Endothelial cell of umbilical vein (primary cell): ENCODE measurements around the gene ABCA8. TPM values are rescaled to one million over a fixed set of nuclear protein-coding genes. Genes with fewer than 3 reads are reported as not detected.

Experiments used
- BruUV-seq: library from RNA; stranded (reverse); fragments of 400-500 nt; replicated peaks from 2 replicates; lab custom pipeline; 2021; lab: Mats Ljungman, UMichigan
- CTCF ChIA-PET: fragments of 300-600, 350-600 bp; sonication (Branson Sonifier 250); formaldehyde crosslinking; loops from one replicate; lab custom pipeline; 2021; ENCODE audit warnings: antibody characterized with exemption, inconsistent platforms; lab: Charles Lee
- POLR2A ChIA-PET: fragments of 300-600, 350-600 bp; sonication (Branson Sonifier 250); formaldehyde crosslinking; loops from one replicate; lab custom pipeline; 2021; ENCODE audit warnings: antibody characterized with exemption, inconsistent platforms; lab: Charles Lee
- DNase-seq: peaks from one replicate; pipeline ENCODE4 v3.0.0-alpha.2; 2011; ENCODE audit warnings: low read depth, low spot score
- FAIRE-seq: peaks from 2 replicates; lab custom pipeline; 2011; peaks lifted over from hg19 to GRCh38; lab: Jason Lieb, UNC
- H2AFZ ChIP-seq: 2 replicates; pipeline ENCODE4 v1.6.0; 2012; ENCODE audit warnings: low read depth, low read length, control low read depth, inconsistent platforms
- H3K27ac ChIP-seq: 2 replicates; pipeline ENCODE4 v1.5.1; 2011; ENCODE audit warnings: low read depth, mild to moderate bottlenecking, control low read depth, low read length, moderate library complexity; ENCODE audit not compliant: insufficient read depth
- H3K27me3 ChIP-seq, 2 experiments: 2 replicates each; pipeline versions ENCODE4 v1.6.0 to v1.6.1; 2011; ENCODE audit warnings: low read length in 2 of 2, mixed read lengths in 1 of 2; ENCODE audit not compliant: control insufficient read depth in 2 of 2, insufficient read depth in 2 of 2
- H3K36me3 ChIP-seq, 2 experiments: 2 replicates in 1 of 2; 3 replicates in 1 of 2; pipeline ENCODE4 v1.5.1; 2011; ENCODE audit warnings: low read length in 2 of 2, mild to moderate bottlenecking in 1 of 2, moderate library complexity in 1 of 2; ENCODE audit not compliant: control insufficient read depth in 2 of 2, insufficient read depth in 2 of 2; ENCODE audit errors: extremely low read depth in 1 of 2
- H3K4me1 ChIP-seq: 3 replicates; pipeline ENCODE4 v1.5.1; 2011; ENCODE audit warnings: mild to moderate bottlenecking, low read length; ENCODE audit not compliant: control insufficient read depth, insufficient read depth; ENCODE audit errors: extremely low read depth
- H3K4me2 ChIP-seq: 2 replicates; pipeline ENCODE4 v1.6.1; 2011; ENCODE audit warnings: low read length, control low read depth, mixed read lengths; ENCODE audit not compliant: insufficient read depth
- H3K4me3 ChIP-seq, 3 experiments: fragments of 200-600 bp in 1 of 3; sonication (generic), shearing (Covaris generic) in 1 of 3; replicated peaks in 1 of 3; 2 replicates each; pipeline ENCODE4 v1.5.1; 2011 to 2016; ENCODE audit warnings: control low read depth in 3 of 3, low read length in 3 of 3, mild to moderate bottlenecking in 2 of 3, inconsistent platforms in 1 of 3, low read depth in 1 of 3, moderate library complexity in 1 of 3; ENCODE audit not compliant: insufficient read depth in 1 of 3
- H3K79me2 ChIP-seq: 2 replicates; pipeline ENCODE4 v1.6.0; 2012; ENCODE audit warnings: low read length, inconsistent platforms; ENCODE audit not compliant: control insufficient read depth, insufficient read depth
- H3K9ac ChIP-seq: replicated peaks from 2 replicates; pipeline ENCODE3; 2011; ENCODE audit warnings: low read length, control low read depth; ENCODE audit not compliant: insufficient read depth; ENCODE audit errors: extremely low read depth
- H3K9me1 ChIP-seq: replicated peaks from 3 replicates; pipeline ENCODE4 v1.6.0; 2011; ENCODE audit warnings: mild to moderate bottlenecking, low read length; ENCODE audit not compliant: control insufficient read depth, insufficient read depth; ENCODE audit errors: extremely low read depth
- H3K9me3 ChIP-seq: replicated peaks from 2 replicates; pipeline ENCODE4 v1.5.1; 2012; ENCODE audit warnings: low read length, inconsistent platforms; ENCODE audit not compliant: control insufficient read depth, insufficient read depth
- H4K20me1 ChIP-seq: replicated peaks from 2 replicates; pipeline ENCODE3; 2011; ENCODE audit warnings: mild to moderate bottlenecking, low read length; ENCODE audit not compliant: control insufficient read depth, insufficient read depth; ENCODE audit errors: extremely low read depth
- CTCF ChIP-seq, 2 donors: IDR thresholded peaks; 1 replicate in 1 of 2; 2 replicates in 1 of 2; pipeline ENCODE4 v1.5.1; 2011; ENCODE audit warnings: low read length in 2 of 2, mild to moderate bottlenecking in 2 of 2, moderate library complexity in 2 of 2, control low read depth in 1 of 2, inconsistent platforms in 1 of 2, low read depth in 1 of 2; ENCODE audit not compliant: insufficient read depth in 1 of 2; ENCODE audit errors: extremely low read depth in 1 of 2
- EZH2 ChIP-seq: IDR thresholded peaks from 2 replicates; pipeline ENCODE4 v1.6.1; 2012; ENCODE audit warnings: borderline replicate concordance, low read depth, mild to moderate bottlenecking, moderate library complexity, low read length, inconsistent platforms; ENCODE audit not compliant: severe bottlenecking
- FOS ChIP-seq: IDR thresholded peaks from 2 replicates; pipeline ENCODE4 v1.6.1; 2011; ENCODE audit warnings: mild to moderate bottlenecking, low read length, moderate library complexity, borderline replicate concordance; ENCODE audit not compliant: insufficient read depth
- GATA2 ChIP-seq: IDR thresholded peaks from 2 replicates; pipeline ENCODE4 v1.7.0; 2011; ENCODE audit warnings: low read depth, mild to moderate bottlenecking, moderate library complexity, mixed read lengths, low read length; ENCODE audit not compliant: insufficient read length, insufficient read depth
- JUN ChIP-seq: IDR thresholded peaks from 2 replicates; pipeline ENCODE4 v1.6.1; 2011; ENCODE audit warnings: borderline replicate concordance, low read depth; ENCODE audit not compliant: insufficient read length, insufficient read depth
- MAX ChIP-seq: IDR thresholded peaks from 2 replicates; pipeline ENCODE4 v1.6.1; 2011; ENCODE audit not compliant: insufficient read depth, insufficient read length
- MYC ChIP-seq: IDR thresholded peaks from one replicate; pipeline ENCODE4 v1.6.1; 2011; ENCODE audit warnings: mild to moderate bottlenecking, low read depth, low read length
- POLR2A ChIP-seq: IDR thresholded peaks from 2 replicates; pipeline ENCODE4 v1.6.1; 2012; ENCODE audit warnings: low read depth, mild to moderate bottlenecking, control low read depth, low read length
- POLR2AphosphoS5 ChIP-seq: IDR thresholded peaks from 2 replicates; pipeline ENCODE4 v1.6.1; 2012; ENCODE audit warnings: low read depth, mild to moderate bottlenecking, control low read depth, low read length, moderate library complexity; ENCODE audit not compliant: insufficient read depth
- dilution Hi-C: fragments of 300-500 bp; cut with MboI; formaldehyde crosslinking; loops from one replicate; pipeline ENCODE4 v1.15.0; 2019; ENCODE audit warnings: low sequenced_read_pairs; ENCODE audit not compliant: extremely low pct_ligation_motif_present
- intact Hi-C: fragments of 100-400 bp; cut with micrococcal nuclease; formaldehyde crosslinking; loops from one replicate; pipeline ENCODE4 v1.10.0; 2022
- polyA plus RNA-seq, 4 experiments: library from polyadenylated mRNA; depleted of rRNA in 3 of 4; stranded (reverse) in 3 of 4; unstranded in 1 of 4; fragments of >200 nt; gene quantifications; 2 replicates each; pipeline versions ENCODE4 v1.2.1 to v1.2.3, GENCODE V29; 2011 to 2012; ENCODE audit warnings: missing spikeins in 1 of 4
- total RNA-seq: library from RNA; stranded (reverse); gene quantifications from 2 replicates; pipeline ENCODE4 v1.2.3, GENCODE V29; 2021

Gene ABCA8
- total and polyA plus RNA-seq, 2 donors (not counting 3 experiments of a cell fraction or from before 2014, with no cell fraction given), result 0.99 to 1.7 TPM

GRCh38 chr17:68820825-68821481, 134.2 kb downstream of the ABCA8 start:
- FAIRE-seq (no peak), DNase-seq (peak; percentile 6)
- intact Hi-C loops, result no loop called here
- ChIA-PET POLR2A (no interaction called here), CTCF (interaction anchor here (1.1 kb wide), 1 partner anchor 86 kb away, joined by 3 read pairs; no protein-coding TSS in a partner anchor)
- dilution Hi-C loops, result no loop called here
- no peaks in the 10 kb centered on the region for H4K20me1 ChIP-seq
- H2AFZ ChIP-seq, result peak overlapping the region; percentile 58
- H3K36me3 ChIP-seq, result no peaks in the 10 kb centered on the region
- no TSS peak for BruUV-seq
- TF ChIP-seq MYC (no peak), EZH2 (no peak), POLR2A (no peak), JUN (no peak), POLR2AphosphoS5 (no peak), MAX (no peak), GATA2 (no peak)
- H3K4me1 ChIP-seq, result peaks cover 22% of the 10 kb centered on the region
- no peaks in the 10 kb centered on the region for H3K27me3 ChIP-seq
- no peak overlapping the region for H3K9ac ChIP-seq
- peak overlapping the region; percentile 42 for H3K27ac ChIP-seq
- H3K9me1 ChIP-seq, result no peaks in the 10 kb centered on the region
- no peak overlapping the region for H3K4me3 ChIP-seq
- peak overlapping the region; percentile 59 for H3K4me2 ChIP-seq
- no peaks in the 10 kb centered on the region for H3K79me2 ChIP-seq
- no peaks in the 10 kb centered on the region for H3K9me3 ChIP-seq

GRCh38 chr17:68820476-68820824, 134.7 kb downstream of the ABCA8 start:
- Histone ChIP-seq H3K9ac (no peak overlapping the region), H3K27ac (no peak overlapping the region), H3K79me2 (no peaks in the 10 kb centered on the region), H3K9me1 (no peaks in the 10 kb centered on the region), H4K20me1 (no peaks in the 10 kb centered on the region), H3K27me3 (no peaks in the 10 kb centered on the region), H3K4me2 (no peak overlapping the region), H3K36me3 (no peaks in the 10 kb centered on the region), H2AFZ (no peak overlapping the region), H3K4me1 (peaks cover 22% of the 10 kb centered on the region), H3K9me3 (no peaks in the 10 kb centered on the region), H3K4me3 (no peak overlapping the region)
- no peak for TF ChIP-seq MAX
- no peak for TF ChIP-seq MYC
- TF ChIP-seq POLR2A, result no peak
- no peak for TF ChIP-seq GATA2
- TF ChIP-seq JUN, result no peak
- no peak for TF ChIP-seq POLR2AphosphoS5
- TF ChIP-seq CTCF (IDR thresholded peaks at IDR 0.05; ENCODE audit: extremely low read depth in 1 of 2, insufficient read depth in 1 of 2, low read depth in 1 of 2, low read length in 2 of 2), result no peak
- TF ChIP-seq FOS, result no peak
- TF ChIP-seq EZH2, result no peak
- DNase-seq, result no peak
- no TSS peak for BruUV-seq
- intact Hi-C loops (no loop called here), dilution Hi-C loops (no loop called here)
- no peak for FAIRE-seq
- ChIA-PET CTCF (interaction anchor here (1.1 kb wide), 1 partner anchor 86 kb away, joined by 3 read pairs; no protein-coding TSS in a partner anchor), POLR2A (no interaction called here)
